Measurements from ENCODE around the gene SCN11A.

Gene SCN11A

GRCh38 chr3:39051649-39052561, at the start of gene SCN11A, which contains the start of gene WDR48:
Gene SCN11A, minus strand, starts transcription at chr3:39051944. Its CDS starts 101,582 bp downstream, at chr3:38950362.
Gene WDR48, plus strand, starts transcription at chr3:39052016. Its CDS starts 10 bp downstream, at chr3:39052026.
- peak; percentile 85 for DNase-seq

- peak; percentile 32 for DNase-seq
Measured at GRCh38 chr3:39101022-39101689, 49.4 kb upstream of the SCN11A start.

- no peak for DNase-seq
Measured at GRCh38 chr3:39100500-39100886, 48.7 kb upstream of the SCN11A start.

- DNase-seq = no peak
Measured at GRCh38 chr3:39099738-39100499, 48.2 kb upstream of the SCN11A start.

- no peak for DNase-seq
Measured at GRCh38 chr3:39099242-39099641, 47.5 kb upstream of the SCN11A start.

GRCh38 chr3:39098473-39099000, 46.8 kb upstream of the SCN11A start:
- DNase-seq = no peak

GRCh38 chr3:39097716-39098472, 46.1 kb upstream of the SCN11A start:
- DNase-seq = no peak

- no peak for DNase-seq
Measured at GRCh38 chr3:39096775-39097174, 45.0 kb upstream of the SCN11A start.

GRCh38 chr3:39095778-39096177, 44.0 kb upstream of the SCN11A start:
- no peak for DNase-seq

GRCh38 chr3:39094851-39095677, 43.3 kb upstream of the SCN11A start:
- DNase-seq = no peak

- no peak for DNase-seq
Measured at GRCh38 chr3:39090922-39091321, 39.2 kb upstream of the SCN11A start.

- DNase-seq = no peak
Measured at GRCh38 chr3:39088889-39089288, 37.1 kb upstream of the SCN11A start.

GRCh38 chr3:39088456-39088855, 36.7 kb upstream of the SCN11A start:
- no peak for DNase-seq

- DNase-seq = no peak
Measured at GRCh38 chr3:39086144-39086543, 34.4 kb upstream of the SCN11A start.

GRCh38 chr3:39082666-39083313, 31.0 kb upstream of the SCN11A start:
- no peak for DNase-seq

- no peak for DNase-seq
Measured at GRCh38 chr3:39080026-39080425, 28.3 kb upstream of the SCN11A start.

- no peak for DNase-seq
Measured at GRCh38 chr3:39079530-39079929, 27.8 kb upstream of the SCN11A start.

- no peak for DNase-seq
Measured at GRCh38 chr3:39075910-39076309, 24.2 kb upstream of the SCN11A start.

GRCh38 chr3:39068556-39068955, 16.8 kb upstream of the SCN11A start:
- no peak for DNase-seq

- DNase-seq = no peak
Measured at GRCh38 chr3:39067286-39067685, 15.5 kb upstream of the SCN11A start.

GRCh38 chr3:39065197-39065596, 13.5 kb upstream of the SCN11A start:
- DNase-seq = peak; percentile 55
